HL-60/S4 treated with retinoic acid at 250 ng/mL for 4 days and 3 days (cell line): ENCODE data around the gene LPCAT4.
"Not testable (repeated sequence)": the region's sequence is repeated elsewhere in the genome, so short reads cannot be mapped to it uniquely, and the experiment has no call there.

Source experiments
- in situ Hi-C: fragments of 300-500 bp; cut with MboI; formaldehyde crosslinking; loops from 2 replicates; pipeline ENCODE4 v1.7.0; 2022; ENCODE audit warnings: low sequenced_read_pairs

LPCAT4 gene

GRCh38 chr15:34367101-34368081 lies at the start of gene LPCAT4:
Gene LPCAT4, minus strand, starts transcription at chr15:34367196. Its CDS starts 96 bp downstream, at chr15:34367100.
- in situ Hi-C loops, result loop anchor here (10.0 to 25.0 kb wide), 3 partner anchors 67 to 255 kb away; partner anchors contain the start of genes EMC7, GOLGA8A, GOLGA8B and PGBD4

- in situ Hi-C loops, result not testable (repeated sequence)
Measured at GRCh38 chr15:34409511-34409910, 42.5 kb upstream of the LPCAT4 start.

- in situ Hi-C loops, result not testable (repeated sequence)
Measured at GRCh38 chr15:34408973-34409372, 42.0 kb upstream of the LPCAT4 start.

GRCh38 chr15:34403899-34404298 lies 36.9 kb upstream of the LPCAT4 start:
- in situ Hi-C loops, result not testable (repeated sequence)

- in situ Hi-C loops, result not testable (repeated sequence)
Measured at GRCh38 chr15:34403160-34403598, 36.2 kb upstream of the LPCAT4 start.

GRCh38 chr15:34397637-34398259 lies 30.8 kb upstream of the LPCAT4 start:
- in situ Hi-C loops, result not testable (repeated sequence)

GRCh38 chr15:34392981-34393380 lies 26.0 kb upstream of the LPCAT4 start:
- in situ Hi-C loops, result not testable (repeated sequence)

- in situ Hi-C loops, result not testable (repeated sequence)
Measured at GRCh38 chr15:34389594-34390086, 22.6 kb upstream of the LPCAT4 start.

- in situ Hi-C loops, result not testable (repeated sequence)
Measured at GRCh38 chr15:34381829-34382521, 15.0 kb upstream of the LPCAT4 start.

GRCh38 chr15:34380491-34380890 lies 13.5 kb upstream of the LPCAT4 start:
- in situ Hi-C loops, result not testable (repeated sequence)

- in situ Hi-C loops, result no loop called here
Measured at GRCh38 chr15:34376856-34377255, 9.9 kb upstream of the LPCAT4 start.

GRCh38 chr15:34375541-34375940 lies 8.5 kb upstream of the LPCAT4 start:
- in situ Hi-C loops, result not testable (repeated sequence)

- in situ Hi-C loops, result loop anchor here (25.0 kb wide), 2 partner anchors 212 to 263 kb away; partner anchors contain the start of genes EMC7, GOLGA8B and PGBD4
Measured at GRCh38 chr15:34374816-34375215, 7.8 kb upstream of the LPCAT4 start.

- in situ Hi-C loops, result loop anchor here (25.0 kb wide), 2 partner anchors 213 to 262 kb away; partner anchors contain the start of genes EMC7, GOLGA8B and PGBD4
Measured at GRCh38 chr15:34373951-34374350, 7.0 kb upstream of the LPCAT4 start.

- in situ Hi-C loops, result loop anchor here (25.0 kb wide), 2 partner anchors 217 to 258 kb away; partner anchors contain the start of genes EMC7, GOLGA8B and PGBD4
Measured at GRCh38 chr15:34370643-34371042, 3.6 kb upstream of the LPCAT4 start.

GRCh38 chr15:34370129-34370528 lies 3.1 kb upstream of the LPCAT4 start:
- in situ Hi-C loops, result loop anchor here (25.0 kb wide), 2 partner anchors 217 to 258 kb away; partner anchors contain the start of genes EMC7, GOLGA8B and PGBD4

GRCh38 chr15:34366271-34367065 lies 528 bp downstream of the LPCAT4 start:
- in situ Hi-C loops, result loop anchor here (10.0 to 25.0 kb wide), 3 partner anchors 68 to 254 kb away; partner anchors contain the start of genes EMC7, GOLGA8A, GOLGA8B and PGBD4

- in situ Hi-C loops, result loop anchor here (10.0 to 25.0 kb wide), 3 partner anchors 69 to 254 kb away; partner anchors contain the start of genes EMC7, GOLGA8A, GOLGA8B and PGBD4
Measured at GRCh38 chr15:34365836-34366235, 1.2 kb downstream of the LPCAT4 start.
